WTC11 (cell line): ENCODE measurements around the gene PAEP. TPM values are rescaled to one million over a fixed set of nuclear protein-coding genes. Genes with fewer than 3 reads are reported as not detected.

Source experiments
- ATAC-seq: fragments of 200-7000 bp; cut with Tn5 transposase; 2 replicates; pipeline ENCODE4 v1.10.0; 2021; ENCODE audit warnings: mild to moderate bottlenecking, moderate library complexity
- CTCF ChIA-PET: fragments of 300-600 bp; sonication (Branson Sonifier 250); formaldehyde crosslinking; loops from one replicate; lab custom pipeline; 2021; ENCODE audit warnings: antibody characterized with exemption; lab: Charles Lee
- POLR2A ChIA-PET: fragments of 350-600 bp; sonication (Branson Sonifier 250); formaldehyde crosslinking; loops from one replicate; lab custom pipeline; 2021; ENCODE audit warnings: antibody characterized with exemption; lab: Charles Lee
- DNase-seq: peaks from one replicate; pipeline ENCODE4 v3.0.0; 2021; ENCODE audit warnings: low spot score
- H3K27ac Mint-ChIP-seq: 2 replicates; pipeline ENCODE4 v1.8.0; 2021; ENCODE audit warnings: mixed read lengths
- H3K27me3 Mint-ChIP-seq: 2 replicates; pipeline ENCODE4 v1.8.0; 2021; ENCODE audit warnings: low read depth, mild to moderate bottlenecking, moderate library complexity, mixed read lengths
- H3K36me3 Mint-ChIP-seq: 2 replicates; pipeline ENCODE4 v1.8.0; 2021; ENCODE audit warnings: mixed read lengths
- H3K4me1 Mint-ChIP-seq: 2 replicates; pipeline ENCODE4 v1.8.0; 2022; ENCODE audit warnings: mixed read lengths
- H3K4me3 Mint-ChIP-seq: 2 replicates; pipeline ENCODE4 v1.8.0; 2021; ENCODE audit warnings: mild to moderate bottlenecking, moderate library complexity, mixed read lengths
- H3K9me3 Mint-ChIP-seq: 2 replicates; pipeline ENCODE4 v1.8.0; 2021; ENCODE audit warnings: mixed read lengths
- CBFB ChIP-seq: sonication (generic); formaldehyde crosslinking; IDR thresholded peaks from 2 replicates; pipeline ENCODE4 v1.8.1; 2022; ENCODE audit warnings: mild to moderate bottlenecking, low read depth, missing genetic modification reagents
- CREB1 ChIP-seq: sonication (generic); formaldehyde crosslinking; IDR thresholded peaks from 2 replicates; pipeline ENCODE4 v1.8.0; 2023; ENCODE audit warnings: mild to moderate bottlenecking, missing genetic modification reagents
- CREM ChIP-seq: sonication (generic); formaldehyde crosslinking; IDR thresholded peaks from 2 replicates; pipeline ENCODE4 v1.8.1; 2022; ENCODE audit warnings: mild to moderate bottlenecking, missing genetic modification reagents, moderate library complexity
- EMX1 ChIP-seq: fragments of 250-450 bp; sonication (Bioruptor Pico); IDR thresholded peaks from 2 replicates; pipeline ENCODE4 v1.8.0; 2021; ENCODE audit warnings: mild to moderate bottlenecking
- FOXJ3 ChIP-seq: sonication (generic); formaldehyde crosslinking; IDR thresholded peaks from 2 replicates; pipeline ENCODE4 v1.9.0; 2021; ENCODE audit warnings: missing genetic modification reagents, mild to moderate bottlenecking, borderline replicate concordance
- PRRX2 ChIP-seq: fragments of 250-450 bp; sonication (Bioruptor Pico); IDR thresholded peaks from 2 replicates; pipeline ENCODE4 v1.8.0; 2021; ENCODE audit warnings: mild to moderate bottlenecking
- TEAD4 ChIP-seq: sonication (generic); formaldehyde crosslinking; IDR thresholded peaks from 2 replicates; pipeline ENCODE4 v1.8.0; 2022; ENCODE audit warnings: mild to moderate bottlenecking, missing genetic modification reagents
- ZNF121 ChIP-seq: sonication (generic); formaldehyde crosslinking; IDR thresholded peaks from 2 replicates; pipeline ENCODE4 v1.8.0; 2023; ENCODE audit warnings: missing genetic modification reagents
- ZNF232 ChIP-seq: sonication (generic); formaldehyde crosslinking; IDR thresholded peaks from 2 replicates; pipeline ENCODE4 v1.8.0; 2022; ENCODE audit warnings: mild to moderate bottlenecking, missing genetic modification reagents
- ZNF416 ChIP-seq: fragments of 250-450 bp; sonication (Bioruptor Pico); IDR thresholded peaks from 2 replicates; pipeline ENCODE4 v1.9.0; 2021; ENCODE audit warnings: mild to moderate bottlenecking, inconsistent platforms
- ZNF671 ChIP-seq: fragments of 250-450 bp; sonication (Bioruptor Pico); IDR thresholded peaks from 2 replicates; pipeline ENCODE4 v1.8.0; 2021; ENCODE audit warnings: mild to moderate bottlenecking
- total RNA-seq: library from RNA; stranded (reverse); gene quantifications from 3 replicates; pipeline ENCODE4 v1.2.3, GENCODE V29; 2021
- TF ChIP-seq, protein P1 (sequence below): fragments of 200-600 bp; IDR thresholded peaks from 2 replicates; pipeline ENCODE4 v1.8.0; 2022; ENCODE audit warnings: antibody characterized with exemption
- TF ChIP-seq, protein P2 (sequence below): sonication (generic); formaldehyde crosslinking; IDR thresholded peaks from 2 replicates; pipeline ENCODE4 v1.8.1; 2023; ENCODE audit warnings: mild to moderate bottlenecking, missing genetic modification reagents, moderate library complexity
- TF ChIP-seq, protein P3 (sequence below): fragments of 250-450 bp; sonication (Bioruptor Pico); IDR thresholded peaks from 2 replicates; pipeline ENCODE4 v1.9.0; 2021; ENCODE audit warnings: mild to moderate bottlenecking
- TF ChIP-seq, protein P4 (sequence below): sonication (generic); formaldehyde crosslinking; IDR thresholded peaks from 2 replicates; pipeline ENCODE4 v1.8.0; 2022; ENCODE audit warnings: mild to moderate bottlenecking, missing genetic modification reagents
- TF ChIP-seq, protein P5 (sequence below): sonication (generic); formaldehyde crosslinking; IDR thresholded peaks from 2 replicates; pipeline ENCODE4 v1.8.1; 2023; ENCODE audit warnings: mild to moderate bottlenecking, missing genetic modification reagents
- TF ChIP-seq, protein P6 (sequence below): sonication (generic); formaldehyde crosslinking; IDR thresholded peaks from 2 replicates; pipeline ENCODE4 v1.8.1; 2022; ENCODE audit warnings: low read depth, mild to moderate bottlenecking, moderate library complexity, missing genetic modification reagents, borderline replicate concordance
- TF ChIP-seq, protein P7 (sequence below): sonication (generic); formaldehyde crosslinking; IDR thresholded peaks from 2 replicates; pipeline ENCODE4 v1.8.0; 2022; ENCODE audit warnings: missing genetic modification reagents

The PAEP gene
- total RNA-seq, 1 experiment from 2014 or later: not detected

DNA sequence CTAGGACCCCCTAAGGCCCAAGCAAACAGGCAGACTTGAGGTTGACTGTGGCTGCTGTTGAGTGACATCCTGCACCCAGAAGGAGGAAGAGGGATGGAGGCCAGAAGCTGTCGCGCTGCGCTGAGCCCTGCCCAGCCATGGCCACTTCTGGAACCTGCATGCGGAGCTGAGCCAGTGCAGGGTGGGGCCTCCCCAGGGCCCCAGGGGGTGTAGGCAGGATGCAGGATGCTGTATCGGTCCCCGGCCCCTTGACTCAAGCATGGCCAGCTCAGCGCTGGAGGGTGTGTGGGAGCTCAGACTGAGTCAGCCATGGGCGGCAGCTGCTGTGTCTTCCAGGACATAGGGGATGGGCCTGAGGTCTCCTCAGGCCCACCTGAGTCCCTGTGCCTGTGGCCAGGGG lies 50.9 kb downstream of the PAEP start (continued):
- TF ChIP-seq, protein P1, sequence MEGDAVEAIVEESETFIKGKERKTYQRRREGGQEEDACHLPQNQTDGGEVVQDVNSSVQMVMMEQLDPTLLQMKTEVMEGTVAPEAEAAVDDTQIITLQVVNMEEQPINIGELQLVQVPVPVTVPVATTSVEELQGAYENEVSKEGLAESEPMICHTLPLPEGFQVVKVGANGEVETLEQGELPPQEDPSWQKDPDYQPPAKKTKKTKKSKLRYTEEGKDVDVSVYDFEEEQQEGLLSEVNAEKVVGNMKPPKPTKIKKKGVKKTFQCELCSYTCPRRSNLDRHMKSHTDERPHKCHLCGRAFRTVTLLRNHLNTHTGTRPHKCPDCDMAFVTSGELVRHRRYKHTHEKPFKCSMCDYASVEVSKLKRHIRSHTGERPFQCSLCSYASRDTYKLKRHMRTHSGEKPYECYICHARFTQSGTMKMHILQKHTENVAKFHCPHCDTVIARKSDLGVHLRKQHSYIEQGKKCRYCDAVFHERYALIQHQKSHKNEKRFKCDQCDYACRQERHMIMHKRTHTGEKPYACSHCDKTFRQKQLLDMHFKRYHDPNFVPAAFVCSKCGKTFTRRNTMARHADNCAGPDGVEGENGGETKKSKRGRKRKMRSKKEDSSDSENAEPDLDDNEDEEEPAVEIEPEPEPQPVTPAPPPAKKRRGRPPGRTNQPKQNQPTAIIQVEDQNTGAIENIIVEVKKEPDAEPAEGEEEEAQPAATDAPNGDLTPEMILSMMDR: no peak
- TF ChIP-seq, protein P2, sequence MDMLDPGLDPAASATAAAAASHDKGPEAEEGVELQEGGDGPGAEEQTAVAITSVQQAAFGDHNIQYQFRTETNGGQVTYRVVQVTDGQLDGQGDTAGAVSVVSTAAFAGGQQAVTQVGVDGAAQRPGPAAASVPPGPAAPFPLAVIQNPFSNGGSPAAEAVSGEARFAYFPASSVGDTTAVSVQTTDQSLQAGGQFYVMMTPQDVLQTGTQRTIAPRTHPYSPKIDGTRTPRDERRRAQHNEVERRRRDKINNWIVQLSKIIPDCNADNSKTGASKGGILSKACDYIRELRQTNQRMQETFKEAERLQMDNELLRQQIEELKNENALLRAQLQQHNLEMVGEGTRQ: no peak
- TF ChIP-seq, protein P3, sequence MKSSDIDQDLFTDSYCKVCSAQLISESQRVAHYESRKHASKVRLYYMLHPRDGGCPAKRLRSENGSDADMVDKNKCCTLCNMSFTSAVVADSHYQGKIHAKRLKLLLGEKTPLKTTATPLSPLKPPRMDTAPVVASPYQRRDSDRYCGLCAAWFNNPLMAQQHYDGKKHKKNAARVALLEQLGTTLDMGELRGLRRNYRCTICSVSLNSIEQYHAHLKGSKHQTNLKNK: no peak
- no peak for TF ChIP-seq TEAD4

DNA sequence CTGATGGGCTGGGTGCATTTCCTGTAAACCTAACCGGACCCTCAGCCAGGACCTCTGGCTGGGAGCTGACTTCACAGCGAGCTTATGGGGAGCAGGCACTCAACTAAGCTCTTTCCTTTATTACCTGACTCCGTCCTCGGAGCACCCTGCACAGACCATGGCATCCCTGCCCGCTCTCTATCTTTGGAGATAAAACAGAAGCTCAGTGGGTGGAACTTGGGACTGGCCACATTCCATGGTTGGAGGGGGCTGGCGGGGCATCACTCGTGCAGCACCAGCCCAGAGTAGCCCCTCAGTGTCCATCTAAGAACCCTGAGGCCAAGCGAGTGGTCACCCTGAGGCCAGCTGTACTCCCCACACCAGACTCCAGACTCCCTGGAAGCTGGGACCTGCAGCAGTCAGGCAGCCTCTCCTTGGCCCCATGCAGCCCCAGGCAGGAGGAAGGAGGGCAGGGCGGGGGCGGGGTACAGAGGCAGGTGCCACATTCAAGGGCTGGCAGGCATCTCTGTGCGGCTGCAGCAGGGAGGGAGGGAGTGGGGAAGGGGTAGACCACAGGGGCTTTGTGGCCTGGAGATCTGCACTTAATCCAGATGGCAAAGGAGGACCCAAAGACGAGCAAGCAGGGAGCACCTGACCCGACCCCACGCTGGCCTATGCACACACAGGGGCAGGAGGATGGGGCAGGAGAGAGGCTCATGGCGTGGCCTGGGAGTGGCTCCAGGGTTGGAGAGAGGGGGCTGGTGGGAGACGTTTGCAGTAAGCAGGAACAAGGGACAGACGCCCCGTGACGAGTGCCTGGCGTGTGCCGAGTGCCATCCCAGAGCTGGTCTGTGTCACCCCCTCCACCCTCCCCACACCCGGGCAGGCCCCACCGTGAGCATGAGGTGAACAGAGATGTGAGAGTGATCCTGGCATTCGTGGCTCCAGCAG lies 51.7 kb downstream of the PAEP start:
- Mint-ChIP-seq H3K9me3 (peaks cover 25% of the 10 kb centered on the region), H3K4me1 (0 out of 2 replicates have a peak, but pooled peaks cover 3% of the 10 kb centered on the region), H3K27ac (no peak overlapping the region), H3K4me3 (no peak overlapping the region), H3K36me3 (peaks cover 10% of the 10 kb centered on the region), H3K27me3 (no peaks in the 10 kb centered on the region; the same call in 1 of the 2 replicates)
- ChIA-PET CTCF (interaction anchor here (1.2 kb wide), 1 partner anchor 10 kb away, joined by 5 read pairs; no protein-coding TSS in a partner anchor), POLR2A (no interaction called here)
- DNase-seq: no peak
- ATAC-seq: no peak
- TF ChIP-seq EMX1 (CRISPR knock-in tag): no peak
- TF ChIP-seq CREM (CRISPR knock-in tag): no peak
- TF ChIP-seq, protein P2: no peak
- TF ChIP-seq ZNF416 (CRISPR knock-in tag): no peak
- TF ChIP-seq, protein P4, sequence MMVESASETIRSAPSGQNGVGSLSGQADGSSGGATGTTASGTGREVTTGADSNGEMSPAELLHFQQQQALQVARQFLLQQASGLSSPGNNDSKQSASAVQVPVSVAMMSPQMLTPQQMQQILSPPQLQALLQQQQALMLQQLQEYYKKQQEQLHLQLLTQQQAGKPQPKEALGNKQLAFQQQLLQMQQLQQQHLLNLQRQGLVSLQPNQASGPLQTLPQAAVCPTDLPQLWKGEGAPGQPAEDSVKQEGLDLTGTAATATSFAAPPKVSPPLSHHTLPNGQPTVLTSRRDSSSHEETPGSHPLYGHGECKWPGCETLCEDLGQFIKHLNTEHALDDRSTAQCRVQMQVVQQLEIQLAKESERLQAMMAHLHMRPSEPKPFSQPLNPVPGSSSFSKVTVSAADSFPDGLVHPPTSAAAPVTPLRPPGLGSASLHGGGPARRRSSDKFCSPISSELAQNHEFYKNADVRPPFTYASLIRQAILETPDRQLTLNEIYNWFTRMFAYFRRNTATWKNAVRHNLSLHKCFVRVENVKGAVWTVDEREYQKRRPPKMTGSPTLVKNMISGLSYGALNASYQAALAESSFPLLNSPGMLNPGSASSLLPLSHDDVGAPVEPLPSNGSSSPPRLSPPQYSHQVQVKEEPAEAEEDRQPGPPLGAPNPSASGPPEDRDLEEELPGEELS (CRISPR knock-in tag): no peak
- no peak for TF ChIP-seq CREB1 (CRISPR knock-in tag)
- TF ChIP-seq CBFB (CRISPR knock-in tag): no peak
- no peak for TF ChIP-seq FOXJ3
- TF ChIP-seq, protein P5, sequence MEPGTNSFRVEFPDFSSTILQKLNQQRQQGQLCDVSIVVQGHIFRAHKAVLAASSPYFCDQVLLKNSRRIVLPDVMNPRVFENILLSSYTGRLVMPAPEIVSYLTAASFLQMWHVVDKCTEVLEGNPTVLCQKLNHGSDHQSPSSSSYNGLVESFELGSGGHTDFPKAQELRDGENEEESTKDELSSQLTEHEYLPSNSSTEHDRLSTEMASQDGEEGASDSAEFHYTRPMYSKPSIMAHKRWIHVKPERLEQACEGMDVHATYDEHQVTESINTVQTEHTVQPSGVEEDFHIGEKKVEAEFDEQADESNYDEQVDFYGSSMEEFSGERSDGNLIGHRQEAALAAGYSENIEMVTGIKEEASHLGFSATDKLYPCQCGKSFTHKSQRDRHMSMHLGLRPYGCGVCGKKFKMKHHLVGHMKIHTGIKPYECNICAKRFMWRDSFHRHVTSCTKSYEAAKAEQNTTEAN: no peak
- TF ChIP-seq ZNF121 (CRISPR knock-in tag): no peak
- TF ChIP-seq, protein P3: no peak
- no peak for TF ChIP-seq ZNF671 (CRISPR knock-in tag)
- TF ChIP-seq PRRX2: no peak
- TF ChIP-seq, protein P6, sequence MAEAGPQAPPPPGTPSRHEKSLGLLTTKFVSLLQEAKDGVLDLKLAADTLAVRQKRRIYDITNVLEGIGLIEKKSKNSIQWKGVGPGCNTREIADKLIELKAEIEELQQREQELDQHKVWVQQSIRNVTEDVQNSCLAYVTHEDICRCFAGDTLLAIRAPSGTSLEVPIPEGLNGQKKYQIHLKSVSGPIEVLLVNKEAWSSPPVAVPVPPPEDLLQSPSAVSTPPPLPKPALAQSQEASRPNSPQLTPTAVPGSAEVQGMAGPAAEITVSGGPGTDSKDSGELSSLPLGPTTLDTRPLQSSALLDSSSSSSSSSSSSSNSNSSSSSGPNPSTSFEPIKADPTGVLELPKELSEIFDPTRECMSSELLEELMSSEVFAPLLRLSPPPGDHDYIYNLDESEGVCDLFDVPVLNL (CRISPR knock-in tag): no peak
- TF ChIP-seq ZNF232 (CRISPR knock-in tag): no peak
- TF ChIP-seq, protein P7, sequence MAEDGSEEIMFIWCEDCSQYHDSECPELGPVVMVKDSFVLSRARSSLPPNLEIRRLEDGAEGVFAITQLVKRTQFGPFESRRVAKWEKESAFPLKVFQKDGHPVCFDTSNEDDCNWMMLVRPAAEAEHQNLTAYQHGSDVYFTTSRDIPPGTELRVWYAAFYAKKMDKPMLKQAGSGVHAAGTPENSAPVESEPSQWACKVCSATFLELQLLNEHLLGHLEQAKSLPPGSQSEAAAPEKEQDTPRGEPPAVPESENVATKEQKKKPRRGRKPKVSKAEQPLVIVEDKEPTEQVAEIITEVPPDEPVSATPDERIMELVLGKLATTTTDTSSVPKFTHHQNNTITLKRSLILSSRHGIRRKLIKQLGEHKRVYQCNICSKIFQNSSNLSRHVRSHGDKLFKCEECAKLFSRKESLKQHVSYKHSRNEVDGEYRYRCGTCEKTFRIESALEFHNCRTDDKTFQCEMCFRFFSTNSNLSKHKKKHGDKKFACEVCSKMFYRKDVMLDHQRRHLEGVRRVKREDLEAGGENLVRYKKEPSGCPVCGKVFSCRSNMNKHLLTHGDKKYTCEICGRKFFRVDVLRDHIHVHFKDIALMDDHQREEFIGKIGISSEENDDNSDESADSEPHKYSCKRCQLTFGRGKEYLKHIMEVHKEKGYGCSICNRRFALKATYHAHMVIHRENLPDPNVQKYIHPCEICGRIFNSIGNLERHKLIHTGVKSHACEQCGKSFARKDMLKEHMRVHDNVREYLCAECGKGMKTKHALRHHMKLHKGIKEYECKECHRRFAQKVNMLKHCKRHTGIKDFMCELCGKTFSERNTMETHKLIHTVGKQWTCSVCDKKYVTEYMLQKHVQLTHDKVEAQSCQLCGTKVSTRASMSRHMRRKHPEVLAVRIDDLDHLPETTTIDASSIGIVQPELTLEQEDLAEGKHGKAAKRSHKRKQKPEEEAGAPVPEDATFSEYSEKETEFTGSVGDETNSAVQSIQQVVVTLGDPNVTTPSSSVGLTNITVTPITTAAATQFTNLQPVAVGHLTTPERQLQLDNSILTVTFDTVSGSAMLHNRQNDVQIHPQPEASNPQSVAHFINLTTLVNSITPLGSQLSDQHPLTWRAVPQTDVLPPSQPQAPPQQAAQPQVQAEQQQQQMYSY (CRISPR knock-in tag): no peak
